GM21529 (cell line): ENCODE data around the gene ALKBH5.
A peak's percentile ranks its signal among the peaks of the same experiment; 100 is the strongest.
"Not testable (repeated sequence)": the region's sequence is repeated elsewhere in the genome, so short reads cannot be mapped to it uniquely, and the experiment has no call there.

Experiments used
- ATAC-seq: cut with Tn5 transposase; IDR thresholded peaks from one replicate; pipeline ENCODE4 v1.9.1; 2021; ENCODE audit not compliant: unreplicated experiment

The ALKBH5 gene

DNA sequence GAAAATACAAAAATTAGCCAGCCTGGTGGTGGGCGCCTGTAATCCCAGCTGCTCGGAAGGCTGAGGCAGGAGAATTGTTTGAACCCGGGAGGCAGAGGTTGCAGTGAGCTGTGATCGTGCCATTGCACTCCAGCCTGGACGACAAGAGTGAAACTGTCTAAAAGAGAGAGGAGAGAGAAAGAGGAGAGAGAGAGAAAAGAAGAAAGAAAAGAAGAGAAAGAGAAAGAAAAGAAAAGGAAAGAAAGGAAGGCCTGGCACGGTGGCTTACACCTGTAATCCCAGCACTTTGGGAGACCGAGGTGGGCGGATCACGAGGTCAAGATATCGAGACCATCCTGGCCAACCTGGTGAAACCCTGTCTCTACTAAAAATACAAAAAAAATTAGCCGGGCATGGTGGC is 33.3 kb downstream of the ALKBH5 start:
- not testable (repeated sequence) for ATAC-seq

DNA sequence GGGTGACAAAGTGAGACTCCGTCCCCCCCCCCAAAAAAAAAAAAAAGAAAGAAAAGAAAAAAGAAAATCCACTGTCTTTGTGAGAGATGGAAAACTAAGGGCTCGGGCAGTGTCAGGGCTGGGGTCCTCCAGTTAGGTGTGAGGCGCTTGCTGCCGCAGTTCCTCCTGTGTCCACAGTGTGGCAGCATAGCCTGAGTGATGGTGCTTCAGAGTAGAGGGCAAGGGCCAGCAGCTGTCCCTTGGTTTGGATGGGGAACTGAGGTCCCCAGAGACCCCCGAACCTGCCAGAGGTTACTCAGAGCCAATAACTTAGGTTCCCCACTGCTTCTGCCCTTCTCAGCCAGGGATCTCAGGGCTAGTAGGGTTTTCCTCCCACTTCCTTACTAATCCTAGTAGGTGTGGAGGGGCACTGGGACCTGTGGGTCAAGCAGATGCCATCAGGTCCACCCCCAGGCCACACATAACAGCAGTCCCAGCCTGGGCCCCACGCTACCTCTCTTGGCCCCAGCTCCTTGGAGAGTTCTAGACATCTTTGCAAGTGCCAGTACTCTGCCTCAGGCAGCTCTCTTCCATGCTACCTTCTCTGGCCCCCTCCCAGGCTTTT is 33.9 kb downstream of the ALKBH5 start:
- ATAC-seq = no peak

DNA sequence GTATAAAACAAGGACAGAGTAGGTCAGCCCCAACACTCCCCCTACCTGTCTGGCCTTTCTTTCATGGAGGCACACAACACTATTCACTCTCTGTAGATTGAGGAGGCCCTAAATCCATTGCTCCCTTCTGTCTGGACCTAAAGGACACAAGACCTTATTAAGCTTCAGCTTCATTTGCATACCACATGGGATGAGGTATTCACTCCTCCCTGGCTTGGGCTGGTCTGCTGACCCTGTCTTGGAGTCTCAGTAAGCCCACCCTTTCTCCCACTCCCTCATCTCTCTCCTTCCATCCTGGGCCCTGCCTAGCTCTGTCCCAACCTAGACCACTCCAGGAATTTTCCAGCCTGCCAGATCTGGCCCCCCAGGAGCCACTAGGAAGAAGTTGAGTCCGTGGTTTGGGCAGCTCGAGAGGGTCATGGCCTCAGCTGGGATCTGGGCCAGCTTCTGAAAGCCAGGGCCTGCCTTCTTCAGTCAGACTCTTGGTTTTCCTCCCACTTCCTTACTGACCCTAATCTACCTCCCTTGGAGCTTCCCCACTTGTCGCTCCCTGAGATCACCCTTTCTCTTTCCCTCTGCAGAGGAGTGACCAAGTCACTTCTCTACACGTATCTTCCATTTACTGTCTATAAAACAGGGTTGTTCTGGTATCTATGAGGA is 35.3 kb downstream of the ALKBH5 start:
- no peak for ATAC-seq

DNA sequence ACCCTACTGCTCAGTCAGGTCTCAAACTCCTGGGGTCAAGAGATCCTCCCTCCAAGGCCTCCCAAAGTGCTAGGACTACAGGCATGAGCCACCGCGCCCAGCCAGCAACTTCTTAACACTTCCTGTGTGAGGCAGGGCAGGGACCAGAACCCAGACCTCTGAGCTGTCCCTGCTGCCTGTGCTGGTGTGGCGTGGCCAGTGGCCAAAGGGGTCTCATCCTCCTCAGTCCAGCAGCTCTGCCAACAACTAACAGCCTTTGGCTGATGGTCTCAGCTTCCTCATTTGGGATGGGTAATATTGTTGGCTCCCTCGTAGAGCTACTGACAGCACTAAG is 40.4 kb downstream of the ALKBH5 start:
- ATAC-seq = no peak

DNA sequence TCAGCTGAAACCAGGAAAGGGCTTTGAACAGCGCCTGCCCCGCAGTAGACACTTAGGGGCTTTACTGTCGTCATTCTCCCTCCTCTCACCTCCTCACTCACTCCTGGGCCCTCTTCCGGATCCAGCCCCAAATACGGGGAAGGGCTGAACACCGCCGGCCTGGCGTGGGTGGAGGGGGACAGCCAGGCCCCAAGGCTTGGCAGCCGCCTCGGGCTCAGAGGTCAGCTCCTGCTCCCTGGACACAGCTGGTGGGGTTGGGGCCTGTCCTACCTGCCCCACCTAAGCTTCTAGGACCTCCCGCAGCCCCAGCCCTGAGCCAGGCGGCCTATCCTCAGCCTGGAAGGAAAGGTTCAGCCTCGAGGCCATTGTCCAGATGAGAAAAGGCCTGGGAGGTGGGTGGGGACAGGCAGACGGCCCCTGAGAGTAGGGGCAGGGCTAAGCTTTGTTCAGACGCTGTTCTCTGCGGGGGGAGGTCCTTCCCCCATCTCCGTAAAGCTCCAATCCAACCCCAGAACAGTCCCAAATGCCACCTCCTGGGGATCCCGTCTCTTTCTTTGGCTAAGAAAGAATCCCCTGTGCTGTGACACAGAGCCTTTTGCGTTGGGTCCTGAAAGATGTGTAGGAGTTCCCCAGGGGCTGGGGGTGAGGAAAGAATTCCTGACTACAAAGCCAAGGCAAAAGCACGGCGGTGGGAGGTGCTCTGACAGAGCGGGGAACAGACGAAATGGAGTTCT is 40.9 kb downstream of the ALKBH5 start:
- no peak for ATAC-seq

DNA sequence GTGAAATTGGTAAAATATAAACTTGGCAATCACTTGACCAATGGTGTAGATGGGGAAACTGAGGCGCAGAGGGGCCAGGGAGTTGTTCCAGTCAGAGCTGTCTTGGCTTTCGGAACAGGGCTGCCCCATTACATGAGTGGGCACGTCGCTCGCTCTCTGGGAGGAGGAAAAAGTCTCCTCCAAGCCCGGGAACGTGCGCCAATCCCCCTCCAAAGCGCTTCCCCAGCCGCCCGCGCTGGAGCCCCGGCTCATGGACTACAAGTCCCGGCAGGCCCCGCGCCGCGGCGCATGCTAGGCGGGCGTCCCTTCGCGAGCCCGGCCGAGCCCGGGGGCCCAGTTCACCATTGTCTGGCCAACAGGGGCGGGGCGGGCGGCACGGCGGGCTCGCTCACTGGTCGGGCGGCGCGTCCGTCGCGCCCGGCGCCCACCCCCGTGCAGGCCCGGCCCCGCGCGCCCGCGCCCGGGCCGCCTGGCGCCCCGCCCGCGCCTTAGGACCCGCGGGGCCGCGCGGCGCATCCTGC is 41.6 kb downstream of the ALKBH5 start, which contains the start of gene LLGL1:
Gene LLGL1 (plus strand): TSS at position 515 of the 521 bp plus-strand sequence. CDS start 48 bp downstream, outside the sequence.
- ATAC-seq = peak; percentile 77

DNA sequence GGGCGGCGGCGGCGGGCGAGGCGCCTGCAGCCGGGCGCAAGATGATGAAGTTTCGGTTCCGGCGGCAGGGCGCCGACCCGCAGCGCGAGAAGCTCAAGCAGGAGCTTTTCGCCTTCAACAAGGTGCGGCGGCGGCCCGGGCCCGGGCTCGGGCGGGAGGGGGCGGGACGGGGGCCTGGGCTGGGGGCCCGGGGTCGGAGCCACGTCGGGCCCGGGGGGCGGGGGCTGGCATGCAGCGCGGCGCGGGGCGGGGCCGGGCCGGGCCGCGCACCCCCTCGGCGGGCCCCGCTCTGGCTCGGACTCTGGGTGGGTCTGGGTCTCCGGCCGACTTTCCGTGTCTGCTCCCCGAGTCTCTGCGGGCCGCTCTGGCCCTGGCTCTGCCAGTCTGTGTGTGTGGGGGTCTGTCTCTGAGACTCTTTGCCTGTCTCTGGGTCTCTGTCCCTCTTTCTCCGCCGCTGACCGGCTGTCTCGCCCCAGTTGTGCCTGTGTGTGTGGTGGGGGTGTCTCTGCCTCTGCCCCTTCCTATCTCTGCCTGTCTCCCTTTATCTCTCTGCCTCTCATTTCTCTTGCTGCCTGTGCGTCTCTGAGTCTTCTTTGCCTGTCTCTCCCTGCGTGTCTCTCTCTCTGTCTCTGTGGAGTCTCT is 42.1 kb downstream of the ALKBH5 start:
- no peak for ATAC-seq

DNA sequence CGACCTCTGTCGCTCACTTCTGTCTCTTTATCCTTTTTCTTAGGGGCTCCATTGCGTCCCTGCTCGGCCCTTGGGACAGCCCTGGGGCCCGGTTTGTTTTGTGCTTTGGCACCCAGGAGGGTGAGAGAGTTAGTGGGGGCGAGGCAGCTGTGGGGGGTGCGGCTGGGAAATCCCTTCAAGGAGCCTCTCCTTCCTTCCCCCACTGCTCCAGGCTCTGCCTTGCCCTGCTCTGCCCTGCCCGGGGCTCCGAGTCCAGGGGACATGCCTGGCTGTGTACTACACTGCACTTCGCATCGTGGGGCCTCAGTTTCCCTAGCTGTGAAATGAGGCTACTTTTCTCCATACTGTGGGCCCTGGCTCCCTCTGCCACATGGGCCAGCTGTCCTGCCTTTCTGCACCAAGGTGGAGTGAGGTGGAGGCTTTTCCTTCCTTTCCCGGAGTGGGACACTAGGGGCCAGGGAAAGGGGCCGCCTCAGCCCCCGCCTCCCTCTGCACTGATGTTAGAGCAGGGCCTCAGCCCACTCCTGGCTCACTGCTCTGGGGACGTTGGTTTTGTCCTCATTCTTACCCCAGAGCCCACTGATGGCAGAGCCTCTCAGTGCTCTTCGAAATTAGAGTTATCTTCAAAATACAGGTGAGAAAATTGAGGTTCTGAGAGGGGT is 42.8 kb downstream of the ALKBH5 start:
- no peak for ATAC-seq

DNA sequence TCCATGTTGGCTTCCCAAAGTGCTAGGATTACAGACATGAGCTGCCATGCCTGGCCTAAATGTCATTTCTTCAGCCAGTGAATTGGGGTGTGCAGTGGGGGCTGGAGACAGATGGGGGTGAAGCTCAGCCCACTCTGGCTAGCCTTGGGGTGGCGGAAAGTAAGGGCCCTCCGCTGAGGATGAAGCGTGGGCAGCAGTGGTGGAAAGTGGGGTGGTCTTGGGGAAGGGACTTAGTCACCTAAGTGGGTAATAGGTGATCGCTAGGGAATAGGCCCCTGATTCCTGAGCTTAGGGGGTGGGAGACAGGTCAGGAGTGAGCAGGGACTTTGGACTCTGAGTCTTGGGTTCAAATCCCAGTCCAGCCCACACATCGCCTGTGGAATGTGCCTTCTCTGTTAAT is 44.0 kb downstream of the ALKBH5 start:
- no peak for ATAC-seq

DNA sequence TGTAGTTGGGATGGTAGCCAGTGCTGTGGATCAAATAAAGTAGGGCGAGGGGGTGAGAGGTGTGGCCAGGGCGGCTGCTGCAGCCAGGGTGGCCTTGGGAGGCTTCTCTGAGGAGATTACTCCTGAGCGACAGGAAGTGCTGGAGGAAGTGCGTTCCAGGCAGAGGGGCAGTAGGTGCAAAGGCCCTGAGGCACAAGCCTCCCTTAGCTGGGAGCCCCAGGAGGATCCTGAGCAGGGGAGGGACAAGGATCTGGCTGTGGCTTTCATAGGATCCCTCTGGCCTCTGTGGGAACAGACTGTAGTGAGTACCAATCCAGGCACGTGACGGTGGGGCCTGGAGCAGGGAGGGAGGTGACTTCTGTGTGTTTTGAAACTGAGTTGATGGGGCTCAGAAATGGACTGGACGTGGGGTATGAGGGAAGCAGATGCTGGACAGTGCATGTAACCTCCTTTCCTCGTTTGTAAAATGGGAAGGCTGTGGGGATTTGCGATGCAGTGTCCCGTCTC is 44.6 kb downstream of the ALKBH5 start:
- no peak for ATAC-seq

DNA sequence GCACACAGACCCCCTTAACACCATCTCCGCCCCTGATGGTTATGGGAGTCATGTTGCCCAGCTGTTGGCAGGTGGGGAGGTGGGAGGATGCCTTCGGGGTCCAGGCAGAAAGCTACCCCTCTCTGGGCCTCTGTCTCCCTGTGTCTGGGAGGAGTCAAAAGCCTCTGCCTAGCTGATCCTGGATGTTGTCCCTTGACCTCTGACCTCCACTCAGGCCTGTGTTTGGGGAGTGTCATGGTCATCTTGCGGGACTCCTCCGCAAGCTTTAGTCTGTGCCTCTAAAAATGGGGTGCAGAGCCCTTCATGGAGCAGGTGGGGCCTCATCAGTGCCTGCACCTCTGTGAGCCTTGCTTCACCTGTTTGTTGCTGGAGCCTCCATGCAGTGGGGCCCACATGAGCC is 45.6 kb downstream of the ALKBH5 start:
- no peak for ATAC-seq

DNA sequence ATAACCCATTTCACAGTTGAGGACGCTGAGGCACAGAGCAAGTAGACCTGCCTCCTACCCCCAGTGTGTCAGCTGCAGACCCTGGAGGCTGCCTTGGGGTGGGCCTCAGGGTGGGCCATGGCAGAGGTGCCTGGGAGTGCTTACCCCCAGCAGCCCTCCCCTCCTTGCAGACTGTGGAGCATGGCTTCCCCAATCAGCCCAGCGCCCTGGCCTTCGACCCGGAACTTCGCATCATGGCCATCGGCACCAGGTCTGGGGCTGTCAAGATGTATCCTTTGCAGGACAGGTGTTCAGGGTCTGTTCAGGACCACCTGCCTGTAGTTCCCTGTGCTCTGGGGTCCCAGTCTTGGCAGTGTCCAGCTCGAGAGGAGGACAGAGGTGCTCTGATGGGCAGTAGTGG is 46.1 kb downstream of the ALKBH5 start:
- no peak for ATAC-seq

DNA sequence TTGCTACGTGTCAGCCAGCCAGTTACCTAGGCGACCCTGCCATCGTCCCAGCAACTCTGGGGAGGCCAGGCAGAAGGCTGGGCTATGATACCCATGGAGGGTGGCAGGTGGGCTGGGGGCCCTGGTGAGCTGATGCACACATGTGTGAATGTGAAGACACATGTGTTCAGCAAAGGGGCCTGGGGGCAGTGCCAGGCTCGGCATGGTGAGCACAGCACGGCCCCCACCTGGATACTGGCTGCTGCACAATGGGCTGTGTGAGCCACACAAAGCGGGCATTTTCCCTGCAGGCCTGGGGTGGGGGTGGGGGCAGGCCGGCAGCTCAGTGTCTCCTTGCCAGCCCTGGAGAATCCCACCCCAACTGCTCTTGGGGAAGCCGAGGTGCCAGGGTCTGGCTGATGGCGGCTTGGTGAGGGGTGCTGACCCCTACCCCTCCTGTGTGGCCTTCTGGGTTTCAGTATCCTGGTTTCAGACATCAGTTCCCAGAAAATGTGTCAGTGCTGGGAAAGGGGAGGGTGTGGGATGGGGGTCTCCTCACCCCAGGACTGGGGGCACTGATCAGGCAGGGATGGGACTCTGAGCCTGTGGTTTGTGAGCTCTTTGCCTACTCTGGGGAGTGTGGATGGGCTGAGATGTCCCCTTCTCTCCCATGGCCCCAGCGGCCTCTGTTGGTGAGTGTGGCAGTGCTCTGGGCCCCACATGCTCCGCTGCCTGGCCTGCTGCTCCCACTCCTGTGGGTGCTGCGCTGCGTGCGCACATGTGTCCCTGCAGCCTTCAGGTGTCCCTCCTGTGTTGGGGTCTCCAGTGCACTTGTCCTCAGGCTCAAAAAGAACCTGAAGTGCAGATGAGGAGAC is 46.9 kb downstream of the ALKBH5 start:
- ATAC-seq = no peak

DNA sequence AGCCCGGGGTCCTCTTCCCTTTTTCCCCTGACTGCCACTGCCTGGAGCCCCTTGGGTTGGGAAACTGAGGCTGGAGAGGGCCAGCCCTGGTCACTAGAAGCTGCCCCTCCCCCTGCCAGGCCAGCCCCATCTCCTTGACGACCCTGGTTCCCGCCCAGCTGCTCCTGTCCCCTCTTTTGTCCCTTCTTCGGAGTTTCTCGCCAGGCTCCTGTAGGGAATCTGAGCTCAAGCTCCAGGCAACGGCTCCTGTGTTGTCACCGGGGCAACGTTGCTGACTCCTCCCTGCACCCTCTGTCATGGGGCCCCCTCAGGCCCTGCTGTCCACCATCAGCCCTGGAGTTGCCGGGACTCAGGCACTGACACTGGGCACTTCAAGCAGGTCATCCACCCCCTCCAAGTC is 47.5 kb downstream of the ALKBH5 start:
- ATAC-seq = no peak

DNA sequence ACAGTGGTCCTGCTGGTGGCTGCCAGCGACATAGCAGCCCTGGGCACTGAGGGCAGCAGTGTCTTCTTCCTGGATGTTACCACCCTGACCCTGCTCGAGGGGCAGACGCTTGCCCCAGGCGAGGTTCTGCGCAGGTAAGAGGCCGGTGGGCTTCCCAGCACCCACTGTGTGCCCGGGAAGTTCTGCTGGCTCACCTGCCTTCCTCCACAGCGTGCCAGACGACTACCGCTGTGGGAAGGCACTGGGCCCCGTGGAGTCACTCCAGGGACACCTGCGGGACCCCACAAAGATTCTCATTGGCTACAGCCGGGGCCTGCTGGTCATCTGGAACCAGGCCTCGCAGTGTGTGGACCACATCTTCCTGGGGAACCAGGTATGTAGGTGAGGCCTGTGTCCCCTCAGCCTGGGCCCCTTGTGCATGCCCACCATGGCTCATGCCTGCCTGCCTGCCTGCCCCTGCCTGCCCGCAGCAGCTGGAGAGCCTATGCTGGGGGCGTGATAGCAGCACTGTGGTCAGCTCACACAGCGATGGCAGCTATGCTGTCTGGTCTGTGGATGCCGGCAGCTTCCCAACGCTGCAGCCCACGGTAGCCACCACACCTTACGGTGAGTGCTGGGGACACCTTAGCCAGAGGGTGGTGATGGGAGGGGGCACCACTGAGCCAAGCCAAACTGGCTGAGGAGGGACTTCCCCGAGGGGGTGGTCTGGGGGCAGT is 50.3 kb downstream of the ALKBH5 start:
- ATAC-seq = no peak

DNA sequence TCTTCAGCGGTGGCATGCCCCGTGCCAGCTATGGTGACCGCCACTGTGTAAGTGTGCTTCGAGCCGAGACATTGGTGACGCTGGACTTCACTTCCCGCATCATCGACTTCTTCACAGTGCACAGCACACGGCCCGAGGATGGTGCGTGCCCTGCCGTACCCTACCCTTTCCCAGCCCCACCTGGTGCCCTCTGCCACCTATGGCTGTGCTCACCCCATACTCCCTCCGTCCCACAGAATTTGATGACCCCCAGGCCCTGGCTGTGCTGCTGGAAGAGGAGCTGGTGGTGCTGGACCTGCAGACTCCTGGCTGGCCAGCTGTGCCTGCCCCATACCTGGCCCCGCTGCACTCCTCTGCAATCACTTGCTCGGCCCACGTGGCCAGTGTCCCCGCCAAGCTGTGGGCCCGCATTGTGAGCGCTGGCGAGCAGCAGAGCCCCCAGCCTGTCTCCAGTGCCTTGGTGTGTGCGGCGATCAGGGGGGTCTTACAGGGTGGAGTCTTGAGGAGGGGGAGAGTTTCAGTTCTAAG is 51.3 kb downstream of the ALKBH5 start:
- ATAC-seq = no peak

DNA sequence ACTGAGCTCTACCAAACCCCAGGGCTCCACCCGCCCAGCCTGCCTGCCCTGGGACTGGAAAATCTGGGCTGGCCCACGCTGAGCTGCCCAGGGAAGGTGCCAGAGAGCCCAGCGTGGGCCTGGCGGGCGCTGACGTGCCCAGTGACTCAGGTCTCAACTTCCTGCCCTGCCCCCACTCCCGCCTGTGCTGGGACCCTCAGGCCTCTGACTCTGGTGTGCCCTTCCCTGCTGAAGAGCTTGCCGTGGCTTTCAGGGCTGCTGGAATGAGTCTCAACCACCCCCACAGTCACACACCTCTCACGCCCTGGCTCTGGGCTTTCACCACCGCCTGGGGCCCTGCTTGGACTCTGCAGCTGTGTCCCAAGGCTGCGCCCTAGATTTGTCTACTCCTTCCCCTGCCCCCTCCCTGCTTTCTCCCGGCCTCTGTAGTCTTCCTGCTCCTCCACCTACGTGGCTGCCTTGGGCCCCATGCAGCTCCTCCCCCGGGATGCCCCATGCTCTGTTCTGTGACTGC is 52.2 kb downstream of the ALKBH5 start:
- ATAC-seq = no peak

DNA sequence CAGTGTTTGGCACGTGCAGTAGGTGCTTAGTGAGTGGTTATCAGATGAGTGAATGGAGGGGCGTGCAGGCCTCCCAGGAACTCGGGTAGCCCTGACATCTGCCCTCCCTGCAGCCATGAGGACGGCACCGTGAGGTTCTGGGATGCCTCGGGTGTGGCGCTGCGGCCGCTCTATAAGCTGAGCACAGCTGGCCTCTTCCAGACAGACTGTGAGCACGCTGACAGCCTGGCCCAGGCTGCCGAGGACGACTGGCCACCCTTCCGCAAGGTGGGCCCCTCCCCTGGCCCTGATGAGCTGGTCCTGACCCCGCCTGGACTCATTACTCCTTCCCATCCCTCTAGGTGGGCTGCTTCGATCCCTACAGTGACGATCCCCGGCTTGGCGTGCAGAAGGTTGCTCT is 52.9 kb downstream of the ALKBH5 start:
- no peak for ATAC-seq

DNA sequence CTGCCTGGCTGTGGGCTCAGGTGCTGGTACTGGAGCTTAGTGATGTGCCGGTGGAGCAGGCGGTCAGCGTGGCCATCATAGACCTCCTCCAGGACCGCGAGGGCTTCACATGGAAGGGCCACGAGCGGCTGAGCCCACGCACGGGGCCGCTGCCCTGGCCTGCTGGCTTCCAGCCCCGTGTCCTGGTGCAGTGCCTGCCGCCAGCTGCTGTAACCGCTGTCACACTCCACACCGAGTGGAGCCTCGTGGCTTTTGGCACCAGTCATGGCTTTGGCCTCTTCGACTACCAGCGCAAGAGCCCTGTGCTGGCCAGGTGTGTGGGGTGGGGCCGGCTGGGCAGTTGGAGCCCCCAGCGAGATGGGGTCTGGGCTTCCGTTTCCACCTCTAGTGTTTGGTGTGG is 53.8 kb downstream of the ALKBH5 start:
- no peak for ATAC-seq
